GM18519 (cell line): ENCODE results near the gene ATP1A2.

ENCODE experiments used
- ATAC-seq: cut with Tn5 transposase; IDR thresholded peaks from one replicate; pipeline ENCODE4 v1.9.1; 2021; ENCODE audit warnings: mild to moderate bottlenecking, moderate library complexity; ENCODE audit not compliant: unreplicated experiment, low FRiP score

ATP1A2 gene

DNA sequence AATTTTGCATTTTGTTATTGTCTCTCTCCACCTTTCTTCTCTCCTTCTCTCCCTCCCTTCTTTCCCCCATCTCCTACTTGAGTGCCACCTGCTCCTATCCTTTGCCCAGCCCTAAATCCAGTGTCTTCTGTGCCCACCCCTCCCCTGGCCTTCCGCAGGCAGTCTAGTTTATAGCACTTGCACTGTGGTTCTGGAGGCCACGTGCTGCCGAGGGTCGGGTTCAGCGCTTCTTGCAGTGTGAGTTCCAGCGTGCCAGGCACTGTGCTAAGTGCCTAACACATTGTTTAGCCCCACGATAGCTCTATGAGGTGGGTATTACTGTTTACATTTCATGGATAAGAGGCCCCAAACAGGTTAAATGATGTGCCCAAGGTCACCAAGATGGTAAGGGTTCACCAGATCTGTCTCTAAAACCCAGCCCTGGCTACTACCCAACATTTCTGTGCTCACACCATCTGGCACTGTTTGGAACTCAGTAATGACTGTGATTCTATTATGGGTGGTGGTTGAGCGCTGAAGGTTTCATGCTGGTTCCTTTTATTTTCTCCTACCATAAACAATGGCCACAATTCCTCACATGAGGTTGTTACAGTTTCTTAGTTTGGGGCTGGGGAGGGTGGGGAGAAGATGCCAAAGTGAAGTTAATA is 21.8 kb downstream of the ATP1A2 start:
- no peak for ATAC-seq

DNA sequence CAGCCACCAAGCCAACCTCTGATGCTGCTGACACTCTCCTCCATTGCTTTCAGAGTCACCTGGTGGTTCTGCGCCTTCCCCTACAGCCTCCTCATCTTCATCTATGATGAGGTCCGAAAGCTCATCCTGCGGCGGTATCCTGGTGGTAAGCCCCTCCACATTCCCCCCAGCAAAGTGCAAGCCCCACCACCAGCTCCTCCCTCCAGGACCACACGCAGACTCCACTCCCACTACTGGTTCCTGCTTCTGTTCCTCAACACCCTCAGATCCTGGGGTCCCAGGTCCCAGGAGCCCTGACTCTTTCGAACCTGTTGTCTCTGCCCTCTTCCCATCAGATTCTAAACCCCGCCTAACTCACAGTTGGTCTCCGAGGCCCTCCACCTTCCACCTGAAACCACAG is 24.3 kb downstream of the ATP1A2 start:
- ATAC-seq = no peak

DNA sequence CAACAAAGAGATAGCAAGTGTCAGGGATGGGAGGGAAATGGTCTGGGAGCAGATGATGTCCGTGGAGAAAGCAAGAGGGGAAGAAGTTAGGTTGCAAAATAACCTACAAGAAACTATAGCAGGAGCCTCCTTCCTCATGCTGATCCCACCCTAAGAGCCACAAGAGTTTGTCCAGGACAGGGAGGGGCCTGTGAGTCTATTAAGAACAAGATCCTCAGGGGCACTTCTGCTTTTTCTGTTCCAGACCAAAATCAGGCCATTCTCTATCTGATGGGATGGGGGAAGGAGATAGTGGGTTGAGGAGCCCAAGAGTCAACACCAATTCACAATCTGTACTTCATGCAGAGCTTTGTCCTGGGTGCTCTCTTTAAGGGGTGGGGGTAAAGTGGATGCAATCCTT is 28.1 kb downstream of the ATP1A2 start:
- no peak for ATAC-seq

DNA sequence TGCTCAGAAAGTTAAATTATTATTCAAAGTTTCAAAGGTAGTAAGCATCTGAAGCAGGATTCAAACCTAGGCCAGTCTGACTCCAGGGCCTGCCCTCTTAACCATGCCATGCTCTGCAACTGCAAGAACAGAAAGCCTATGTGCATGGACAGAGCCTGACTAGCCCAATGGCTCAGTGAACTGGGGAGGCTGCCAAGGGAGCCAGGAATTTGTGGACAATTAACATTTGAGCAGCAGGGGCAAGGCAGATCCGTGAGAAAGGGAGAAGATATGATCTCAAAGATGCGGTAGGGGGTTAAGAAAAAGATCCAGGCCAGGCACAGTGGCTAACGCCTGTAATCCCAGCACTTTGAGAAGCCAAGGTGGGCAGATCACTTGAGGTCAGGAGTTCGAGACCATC is 29.4 kb downstream of the ATP1A2 start:
- no peak for ATAC-seq

DNA sequence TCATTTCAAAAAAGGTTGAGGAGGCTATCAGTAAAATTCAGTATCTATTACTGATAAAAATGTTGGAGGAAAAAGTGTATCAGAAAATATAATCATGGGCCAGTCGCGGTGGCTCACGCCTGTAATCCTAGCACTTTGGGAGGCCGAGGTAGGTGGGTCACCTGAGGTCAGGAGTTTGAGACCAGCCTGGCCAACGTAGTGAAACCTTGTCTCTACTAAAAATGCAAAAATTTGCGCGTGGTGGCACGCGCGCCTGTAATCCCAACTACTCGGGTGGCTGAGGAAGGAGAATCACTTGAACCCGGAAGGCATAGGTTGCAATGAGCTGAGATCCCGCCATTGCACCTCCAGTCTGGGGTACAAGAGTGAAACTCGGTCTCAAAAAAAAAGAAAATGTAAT is 30.5 kb downstream of the ATP1A2 start:
- ATAC-seq = no peak

DNA sequence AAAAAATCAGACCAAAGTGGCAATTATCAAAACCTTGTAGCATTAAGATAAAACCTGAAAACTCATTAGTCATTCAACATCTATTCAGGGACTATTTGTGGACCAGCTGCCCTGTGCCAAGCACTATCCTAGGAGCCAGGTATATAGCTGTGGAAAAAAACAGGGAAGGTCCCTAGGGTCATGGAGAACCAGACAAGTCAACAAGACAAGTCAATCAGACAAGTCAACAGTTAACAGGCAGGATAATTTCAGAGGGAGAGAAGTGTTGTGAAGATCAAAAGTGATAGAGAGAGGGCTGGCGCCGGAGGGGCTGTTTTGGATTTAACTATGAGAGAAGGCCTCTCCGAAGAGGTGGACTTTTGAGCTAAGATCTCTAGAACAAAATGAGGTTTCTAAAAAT is 32.6 kb downstream of the ATP1A2 start:
- ATAC-seq = no peak

DNA sequence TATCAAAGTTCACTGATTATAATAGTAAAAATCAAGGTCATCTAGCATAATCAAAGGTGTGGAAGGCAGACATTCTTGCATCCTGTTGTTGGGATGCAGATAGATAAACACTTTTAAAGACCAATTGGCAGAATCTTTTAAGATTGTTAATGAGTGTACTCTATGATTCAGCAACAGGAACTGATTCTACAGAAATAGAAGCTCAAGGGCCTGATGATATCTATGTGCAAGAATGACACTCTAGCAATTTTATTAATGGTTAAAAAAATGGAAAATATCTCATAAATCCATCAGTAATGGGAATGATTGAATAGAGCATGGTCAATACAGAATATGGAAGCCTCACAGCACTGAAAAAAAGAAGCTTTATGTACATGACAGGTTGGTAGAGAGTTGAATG is 33.7 kb downstream of the ATP1A2 start:
- no peak for ATAC-seq

DNA sequence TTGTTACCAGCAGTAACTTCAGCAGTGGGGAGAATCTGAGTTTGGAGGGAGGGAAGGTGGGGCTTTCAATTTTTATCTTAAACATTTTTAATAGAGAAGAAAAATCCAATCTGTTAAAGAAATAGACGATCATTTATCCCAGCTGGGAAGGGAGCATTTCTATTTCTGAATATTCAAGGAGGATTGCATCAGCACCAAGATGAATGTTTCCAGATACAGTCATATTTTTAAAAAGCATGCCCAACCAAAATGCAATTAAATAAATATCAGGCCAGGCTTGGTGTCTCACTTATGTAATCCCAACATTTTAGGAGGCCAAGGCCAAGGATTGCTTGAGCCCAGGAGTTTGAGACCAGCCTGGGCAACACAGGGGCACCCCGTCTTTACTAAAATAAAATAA is 34.2 kb downstream of the ATP1A2 start:
- ATAC-seq = no peak

DNA sequence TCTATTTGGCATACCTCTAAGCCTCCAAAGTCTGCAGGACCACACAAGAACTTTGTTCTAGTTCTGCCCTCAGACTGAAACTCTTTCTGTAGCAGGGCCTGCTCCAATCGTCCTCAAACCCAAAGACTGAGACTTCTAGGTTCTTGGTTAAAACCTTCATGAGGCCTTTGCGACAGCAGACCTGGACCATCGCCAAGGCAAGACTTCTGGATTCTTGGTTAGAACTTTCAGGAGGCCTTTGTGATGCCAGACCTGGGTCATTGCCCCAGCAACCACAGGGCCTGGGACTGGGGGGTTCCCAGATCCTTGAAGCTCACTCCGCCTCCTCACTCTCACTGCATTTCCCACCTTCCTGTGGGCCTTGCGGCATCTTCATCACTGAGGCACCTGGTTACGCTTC is 35.7 kb downstream of the ATP1A2 start, which contains the start of gene ATP1A4:
ATP1A4 (plus strand) TSS at position 301 of the 400 bp plus-strand sequence. CDS start 438 bp downstream, outside the sequence.
- no peak for ATAC-seq

DNA sequence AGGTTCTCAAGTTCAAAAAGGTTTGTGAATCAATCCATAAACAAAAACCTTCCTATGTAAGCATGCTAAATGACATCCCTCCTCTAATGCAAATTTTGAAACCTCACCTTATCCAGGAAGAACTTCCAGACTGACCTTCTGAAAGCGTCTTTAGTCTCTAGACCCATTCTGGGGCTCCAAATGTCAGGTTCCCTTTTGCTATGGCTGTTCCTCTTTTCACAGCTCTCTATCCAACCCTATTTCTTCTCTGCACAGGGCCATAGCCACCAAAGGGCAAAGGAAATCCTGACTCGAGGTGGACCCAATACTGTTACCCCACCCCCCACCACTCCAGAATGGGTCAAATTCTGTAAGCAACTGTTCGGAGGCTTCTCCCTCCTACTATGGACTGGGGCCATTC is 39.2 kb downstream of the ATP1A2 start:
- no peak for ATAC-seq

DNA sequence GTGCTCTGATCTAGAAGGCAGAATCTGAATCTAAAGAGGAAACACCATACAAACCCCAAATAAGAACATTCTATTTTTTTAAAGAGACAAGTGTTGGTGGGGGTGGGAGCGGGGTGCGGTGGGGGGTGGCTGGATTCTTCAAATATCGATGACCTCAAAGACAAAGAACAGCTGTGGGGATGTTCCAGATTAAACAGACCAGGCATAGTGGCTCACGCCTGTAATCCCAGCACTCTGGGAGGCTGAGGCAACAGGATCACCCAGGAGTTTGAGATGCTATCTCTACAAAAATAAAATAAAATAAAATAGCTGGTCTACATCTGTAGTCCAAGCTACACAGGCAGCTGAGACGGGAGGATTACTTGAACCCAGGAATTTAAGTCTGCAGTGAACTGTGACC is 40.8 kb downstream of the ATP1A2 start:
- no peak for ATAC-seq

DNA sequence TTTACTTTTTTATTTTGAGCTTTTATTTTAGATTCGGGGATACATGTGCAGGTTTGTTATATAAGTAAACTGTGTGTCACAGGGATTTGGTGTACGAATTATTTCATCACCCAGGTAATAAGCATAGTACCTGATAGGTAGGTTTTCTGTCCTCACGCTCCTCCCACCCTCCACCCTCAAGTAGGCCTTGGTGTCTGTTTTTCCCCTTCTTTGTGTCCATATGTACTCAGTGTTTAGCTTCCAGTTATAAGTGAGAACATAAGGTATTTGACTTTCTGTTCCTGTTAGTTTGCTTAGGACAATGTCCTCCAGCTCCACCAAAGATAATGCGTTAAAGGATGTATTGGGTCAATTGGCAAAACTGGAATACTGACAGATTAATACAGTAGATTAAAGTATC is 41.6 kb downstream of the ATP1A2 start:
- no peak for ATAC-seq

DNA sequence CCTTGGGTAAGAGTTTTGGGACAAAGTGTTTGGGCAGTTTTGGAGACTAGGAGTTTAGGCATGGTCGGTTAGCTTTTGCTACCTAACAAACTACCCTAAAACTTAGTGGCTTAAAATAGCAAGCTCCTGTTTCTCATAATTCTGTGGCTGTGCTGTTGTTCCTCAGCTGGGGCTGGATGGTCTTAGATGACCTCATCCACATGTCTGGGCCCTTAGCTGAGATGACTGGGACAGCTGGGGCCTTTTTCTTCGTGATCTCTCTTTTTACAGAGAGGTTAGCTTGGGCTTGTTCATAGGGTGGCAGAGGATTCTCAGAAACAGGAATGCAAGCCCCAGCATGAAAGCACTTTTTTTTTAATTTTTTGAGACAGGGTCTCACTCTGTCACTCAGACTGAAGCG is 42.5 kb downstream of the ATP1A2 start:
- ATAC-seq = no peak

DNA sequence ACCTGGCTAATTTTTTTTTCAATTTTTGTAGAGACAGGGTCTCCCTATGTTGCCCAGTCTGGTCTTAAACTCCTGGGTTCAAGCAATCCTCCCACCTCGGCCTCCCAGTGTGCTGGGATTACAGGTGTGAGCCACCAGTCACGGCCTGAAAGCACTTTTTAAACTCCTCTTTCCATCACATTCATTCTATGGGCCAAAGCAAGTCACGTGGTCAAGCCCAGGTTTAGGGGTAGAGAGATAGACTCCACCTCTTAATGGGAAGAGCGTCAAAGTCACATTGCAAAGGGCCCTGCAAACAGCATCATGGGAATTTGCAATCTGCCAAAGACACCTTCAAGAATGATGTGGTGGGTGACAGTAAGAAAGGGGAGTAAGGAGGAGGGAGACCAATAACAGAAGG is 43.0 kb downstream of the ATP1A2 start:
- ATAC-seq = no peak

DNA sequence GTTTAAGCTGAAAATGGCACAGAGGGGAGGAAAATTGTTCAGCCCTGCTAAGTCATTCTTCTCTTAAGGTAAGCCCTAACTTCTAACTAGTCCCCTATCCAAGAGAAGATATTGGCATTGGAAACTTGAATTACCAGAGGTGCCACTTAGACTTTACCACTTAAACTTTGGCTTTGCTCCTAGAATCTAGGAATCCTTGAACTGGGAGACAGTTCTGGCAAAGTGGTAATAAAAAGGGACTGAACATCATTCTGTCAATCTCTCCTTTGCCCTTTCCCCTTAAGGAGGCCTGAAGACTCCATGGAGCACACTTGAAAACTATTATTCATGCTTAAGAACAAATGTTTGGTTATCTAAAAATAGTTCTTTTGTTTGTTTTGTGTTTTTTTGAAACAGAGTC is 44.3 kb downstream of the ATP1A2 start:
- no peak for ATAC-seq

DNA sequence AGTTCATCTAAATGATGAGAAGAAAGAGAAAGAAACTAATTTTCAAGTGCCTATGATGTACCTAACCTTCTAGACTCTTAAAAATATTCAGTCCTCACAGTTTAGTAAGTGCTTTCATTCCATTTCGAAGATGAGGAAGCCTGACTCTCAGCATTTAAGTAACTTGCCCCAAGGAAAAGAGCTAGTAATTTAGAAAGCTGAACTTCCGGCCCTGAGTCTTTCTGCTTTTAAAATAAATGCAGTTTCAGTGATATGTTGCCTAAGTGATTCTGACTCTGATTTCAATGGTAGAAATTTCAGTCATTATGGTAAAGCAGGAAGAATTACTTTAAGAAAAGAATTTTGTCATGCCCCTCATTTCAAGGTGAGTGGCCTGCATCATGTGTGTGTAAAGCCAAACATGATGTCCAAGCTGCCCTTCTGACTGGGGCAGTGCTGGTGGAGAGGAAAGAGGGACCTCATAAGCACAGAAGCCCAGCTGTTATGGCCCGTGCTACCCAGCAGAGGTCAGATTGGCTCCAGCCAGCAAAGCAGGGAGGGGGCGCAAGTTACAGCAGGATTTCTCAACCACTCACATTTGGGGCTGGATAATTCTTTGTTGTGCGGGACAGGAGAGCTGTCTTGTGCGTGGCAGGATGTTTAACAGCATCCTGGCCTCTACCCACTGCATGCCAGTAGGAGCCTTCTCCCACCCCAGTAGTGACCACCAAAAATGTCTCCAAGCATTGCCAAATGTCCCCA is 46.6 kb downstream of the ATP1A2 start:
- ATAC-seq = no peak

DNA sequence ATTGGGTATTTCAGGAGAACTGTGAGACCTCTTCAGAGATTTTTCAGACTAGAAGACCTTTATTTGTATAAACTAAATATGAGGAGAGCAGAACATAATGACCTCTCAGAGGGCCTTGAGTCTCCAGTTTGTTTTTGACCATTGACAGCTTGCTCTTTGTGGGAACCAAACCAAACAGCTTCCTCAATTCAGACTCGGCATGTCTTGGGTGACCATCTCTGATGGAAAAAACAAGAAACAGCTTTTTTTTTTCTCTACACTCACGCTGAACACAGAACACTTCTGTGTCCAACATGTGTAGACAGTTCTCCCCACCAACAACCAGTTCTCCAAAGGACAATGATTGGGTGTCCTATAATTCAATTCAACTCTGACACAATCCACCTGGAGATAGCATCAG is 47.4 kb downstream of the ATP1A2 start:
- no peak for ATAC-seq

DNA sequence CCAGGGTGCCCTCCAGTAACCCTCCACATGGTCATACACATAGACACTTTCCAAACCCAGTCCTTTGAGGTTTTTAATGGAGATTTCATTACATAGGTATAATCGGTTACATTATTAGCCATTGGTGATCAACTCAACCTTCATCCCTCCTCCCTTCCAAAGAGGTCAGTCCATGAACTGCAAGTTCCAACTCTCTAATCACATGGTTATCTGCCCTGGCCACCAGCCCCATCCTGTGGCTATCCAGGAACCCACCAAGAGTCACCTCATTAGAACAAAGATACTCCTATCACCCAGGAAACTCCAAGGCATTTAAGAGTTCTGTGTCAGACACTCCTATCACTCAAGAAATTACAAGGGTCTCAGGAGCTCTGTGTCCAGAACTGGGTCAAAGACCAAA is 48.1 kb downstream of the ATP1A2 start:
- no peak for ATAC-seq

DNA sequence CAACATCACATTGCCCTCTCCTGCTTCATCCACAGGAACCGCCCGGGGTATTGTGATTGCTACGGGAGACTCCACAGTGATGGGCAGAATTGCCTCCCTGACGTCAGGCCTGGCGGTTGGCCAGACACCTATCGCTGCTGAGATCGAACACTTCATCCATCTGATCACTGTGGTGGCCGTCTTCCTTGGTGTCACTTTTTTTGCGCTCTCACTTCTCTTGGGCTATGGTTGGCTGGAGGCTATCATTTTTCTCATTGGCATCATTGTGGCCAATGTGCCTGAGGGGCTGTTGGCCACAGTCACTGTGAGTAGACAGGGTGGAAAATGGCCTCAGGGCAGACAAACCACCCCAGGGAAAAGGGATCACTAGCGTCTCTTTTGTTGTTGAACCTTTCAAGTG is 48.6 kb downstream of the ATP1A2 start:
- ATAC-seq = no peak

DNA sequence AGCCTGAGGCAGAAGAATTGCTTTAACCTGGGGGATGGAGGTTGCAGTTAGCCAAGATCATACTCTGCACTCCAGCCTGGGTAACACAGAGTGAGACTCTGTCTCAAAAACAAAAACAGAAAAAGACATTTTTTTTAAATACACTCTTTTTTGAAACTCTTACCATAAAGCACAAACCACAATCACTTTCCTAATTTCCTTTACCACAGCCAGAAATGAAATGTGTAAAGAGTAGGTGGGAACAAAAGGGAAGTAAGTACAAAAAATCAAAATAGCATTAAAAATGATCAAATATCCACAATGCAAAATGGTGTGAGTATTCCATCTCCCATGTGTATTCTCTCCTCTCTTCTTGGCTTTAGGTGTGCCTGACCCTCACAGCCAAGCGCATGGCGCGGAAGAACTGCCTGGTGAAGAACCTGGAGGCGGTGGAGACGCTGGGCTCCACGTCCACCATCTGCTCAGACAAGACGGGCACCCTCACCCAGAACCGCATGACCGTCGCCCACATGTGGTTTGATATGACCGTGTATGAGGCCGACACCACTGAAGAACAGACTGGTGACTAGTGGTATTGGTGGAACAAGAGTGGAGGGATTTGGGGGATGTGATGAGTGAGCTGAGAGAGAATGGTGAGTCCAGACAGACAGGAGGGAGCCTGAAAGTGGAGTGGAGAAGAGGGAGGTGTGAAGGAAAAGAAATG is 50.8 kb downstream of the ATP1A2 start:
- ATAC-seq = no peak

DNA sequence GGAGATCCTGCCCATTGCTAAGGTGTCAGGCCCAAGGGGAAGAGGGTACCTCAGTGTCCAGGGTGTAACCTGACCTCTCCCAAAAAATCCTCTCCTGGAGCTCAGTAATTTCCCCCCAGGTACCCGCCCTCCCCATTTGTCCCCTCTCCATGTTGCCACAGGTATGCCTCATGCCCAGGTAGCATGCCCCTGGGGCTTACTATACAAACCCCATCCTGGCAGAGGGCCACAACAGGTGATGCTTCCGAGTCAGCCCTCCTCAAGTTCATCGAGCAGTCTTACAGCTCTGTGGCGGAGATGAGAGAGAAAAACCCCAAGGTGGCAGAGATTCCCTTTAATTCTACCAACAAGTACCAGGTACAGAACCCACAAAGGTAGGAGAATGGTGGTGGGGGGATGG is 51.5 kb downstream of the ATP1A2 start:
- ATAC-seq = no peak

DNA sequence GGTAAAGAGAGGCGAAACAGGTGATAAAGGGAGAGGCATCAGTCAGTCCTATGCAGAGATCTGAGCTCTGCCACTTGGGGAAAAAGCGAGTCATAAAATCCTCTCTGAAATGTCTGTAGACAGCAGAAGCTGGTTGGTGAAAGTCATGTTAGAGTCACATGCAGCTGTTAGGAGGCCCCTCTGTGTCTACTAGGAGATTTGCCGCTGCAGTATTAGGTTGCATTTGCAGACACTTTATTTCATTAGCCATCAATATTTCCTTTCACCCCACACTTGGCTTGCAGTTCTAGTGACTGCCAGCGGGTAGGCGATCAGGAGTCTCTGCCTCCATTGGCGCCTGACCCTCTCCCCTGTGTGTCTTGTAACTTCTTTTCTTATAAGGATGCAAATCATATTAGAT is 52.0 kb downstream of the ATP1A2 start:
- ATAC-seq = no peak
